OCI-LY3 (cell line): ENCODE results near the gene GRAMD2B.

ENCODE experiments used
- EZH2phosphoT487 ChIP-seq: fragments of 200-600 bp; shearing (Covaris generic); IDR thresholded peaks from 2 replicates; pipeline ENCODE4 v1.6.1; 2018; ENCODE audit warnings: antibody characterized with exemption, mixed run types, low read depth
- TF ChIP-seq, protein P1 (sequence below): fragments of 200-600, 300-600 bp; sonication (generic); IDR thresholded peaks from 2 replicates; pipeline ENCODE4 v1.5.1; 2014; ENCODE audit warnings: antibody characterized with exemption, low read length, low read depth

- TF ChIP-seq, protein P1, sequence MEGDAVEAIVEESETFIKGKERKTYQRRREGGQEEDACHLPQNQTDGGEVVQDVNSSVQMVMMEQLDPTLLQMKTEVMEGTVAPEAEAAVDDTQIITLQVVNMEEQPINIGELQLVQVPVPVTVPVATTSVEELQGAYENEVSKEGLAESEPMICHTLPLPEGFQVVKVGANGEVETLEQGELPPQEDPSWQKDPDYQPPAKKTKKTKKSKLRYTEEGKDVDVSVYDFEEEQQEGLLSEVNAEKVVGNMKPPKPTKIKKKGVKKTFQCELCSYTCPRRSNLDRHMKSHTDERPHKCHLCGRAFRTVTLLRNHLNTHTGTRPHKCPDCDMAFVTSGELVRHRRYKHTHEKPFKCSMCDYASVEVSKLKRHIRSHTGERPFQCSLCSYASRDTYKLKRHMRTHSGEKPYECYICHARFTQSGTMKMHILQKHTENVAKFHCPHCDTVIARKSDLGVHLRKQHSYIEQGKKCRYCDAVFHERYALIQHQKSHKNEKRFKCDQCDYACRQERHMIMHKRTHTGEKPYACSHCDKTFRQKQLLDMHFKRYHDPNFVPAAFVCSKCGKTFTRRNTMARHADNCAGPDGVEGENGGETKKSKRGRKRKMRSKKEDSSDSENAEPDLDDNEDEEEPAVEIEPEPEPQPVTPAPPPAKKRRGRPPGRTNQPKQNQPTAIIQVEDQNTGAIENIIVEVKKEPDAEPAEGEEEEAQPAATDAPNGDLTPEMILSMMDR, result no peak
- no peak for TF ChIP-seq EZH2phosphoT487
Observed at GRCh38 chr5:126481243-126481642, 58.0 kb downstream of the GRAMD2B start.
